Measurements from ENCODE around the gene FLNB.

The FLNB gene

DNA sequence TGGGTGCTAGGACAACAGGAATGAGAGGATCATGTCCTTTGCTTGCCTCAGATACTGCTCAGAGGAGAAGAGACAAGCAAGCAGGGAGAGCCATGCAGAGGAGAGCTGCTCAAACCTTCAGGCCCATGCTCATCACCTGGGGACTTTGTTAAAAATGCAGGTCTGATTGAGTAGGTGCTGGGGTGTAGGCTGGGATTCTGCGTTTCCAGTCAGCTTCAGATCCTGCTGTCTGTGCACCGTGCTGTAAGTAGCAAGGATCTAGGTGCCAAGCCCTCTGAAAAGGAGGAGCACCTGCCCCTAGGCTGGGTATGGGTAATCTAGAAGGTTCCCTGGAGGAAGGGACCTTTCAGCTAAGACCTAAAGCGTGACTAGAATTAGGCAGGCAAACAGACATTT is 7.3 kb downstream of the FLNB start:
- Histone ChIP-seq H3K79me1 (replicated peaks; ENCODE audit: low read length, poor library complexity, severe bottlenecking) (no peaks in the 10 kb centered on the region), H3K23ac (ENCODE audit: low read length in 2 of 2) (peak overlapping the region in 1 of 2 experiments; percentile 11), H3K27me3 (ENCODE audit: control insufficient read depth in 1 of 2, insufficient read depth in 1 of 2, low read length in 2 of 2) (no peaks in the 10 kb centered on the region), H3K9me3 (ENCODE audit: control insufficient read depth, low read length) (no peaks in the 10 kb centered on the region), H3K4ac (ENCODE audit: low read depth in 1 of 2, low read length in 2 of 2) (no peak overlapping the region), H2BK5ac (ENCODE audit: low read depth, low read length, poor library complexity, severe bottlenecking) (no peak overlapping the region), H2BK12ac (ENCODE audit: low read length in 2 of 2) (peak overlapping the region in 1 of 2 experiments; percentile 34), H2BK120ac (ENCODE audit: low read depth, low read length) (no peak overlapping the region), H2AFZ (ENCODE audit: low read depth, low read length) (no peak overlapping the region), H2BK15ac (ENCODE audit: low read depth, poor library complexity, severe bottlenecking) (no peak overlapping the region), H4K91ac (ENCODE audit: low read length) (no peak overlapping the region), H2AK5ac (ENCODE audit: low read length, severe bottlenecking) (peak overlapping the region; percentile 11), H3K4me3 (ENCODE audit: insufficient read depth in 1 of 2, low read depth in 1 of 2, low read length in 2 of 2) (no peak overlapping the region), H3K27ac (ENCODE audit: low read length, poor library complexity, severe bottlenecking) (no peak overlapping the region), H3K4me2 (ENCODE audit: low read length, poor library complexity, severe bottlenecking) (no peak overlapping the region), H4K8ac (ENCODE audit: low read length) (no peak overlapping the region), H3K9ac (ENCODE audit: low read length) (no peak overlapping the region), H3K4me1 (ENCODE audit: control insufficient read depth, insufficient read depth, low read depth, low read length) (peaks cover 38% of the 10 kb centered on the region), H3K14ac (ENCODE audit: low read length in 2 of 2) (peak overlapping the region in 1 of 2 experiments; percentile 26), H3K36me3 (ENCODE audit: control insufficient read depth in 1 of 2, insufficient read depth in 2 of 2, low read depth in 1 of 2, low read length in 2 of 2) (peaks cover 0 to 7% of the 10 kb centered on the region in 2 experiments), H3K18ac (ENCODE audit: low read depth in 1 of 2, low read length in 2 of 2) (no peak overlapping the region)
- WGBS: 87% methylated on average over 3 of the region's 3 CpGs
- no peak for DNase-seq

DNA sequence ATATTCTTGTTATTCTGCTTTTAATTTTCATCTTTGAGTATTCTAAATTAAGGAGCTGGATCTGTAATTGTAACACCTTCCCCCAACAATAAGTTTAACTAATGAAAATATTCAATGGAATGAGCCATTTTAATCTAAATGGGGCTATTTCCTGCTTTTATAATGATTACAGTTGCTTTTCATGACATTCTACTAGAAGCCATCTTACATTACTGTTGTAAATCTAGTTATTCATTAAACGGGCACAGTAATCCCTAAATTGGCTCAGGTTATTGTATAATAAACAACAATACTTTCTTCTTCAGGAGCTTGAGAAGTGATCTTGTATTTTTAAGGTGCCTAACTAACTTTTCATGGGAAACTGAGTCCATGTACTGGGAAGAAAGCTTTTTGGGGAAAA is 8.5 kb downstream of the FLNB start:
- Histone ChIP-seq H3K4me3 (ENCODE audit: insufficient read depth in 1 of 2, low read depth in 1 of 2, low read length in 2 of 2) (no peak overlapping the region), H3K27me3 (ENCODE audit: control insufficient read depth in 1 of 2, insufficient read depth in 1 of 2, low read length in 2 of 2) (no peaks in the 10 kb centered on the region), H2AFZ (ENCODE audit: low read depth, low read length) (no peak overlapping the region), H3K14ac (ENCODE audit: low read length in 2 of 2) (no peak overlapping the region), H3K36me3 (ENCODE audit: control insufficient read depth in 1 of 2, insufficient read depth in 2 of 2, low read depth in 1 of 2, low read length in 2 of 2) (peaks cover 0 to 7% of the 10 kb centered on the region in 2 experiments), H3K18ac (ENCODE audit: low read depth in 1 of 2, low read length in 2 of 2) (no peak overlapping the region), H3K23ac (ENCODE audit: low read length in 2 of 2) (no peak overlapping the region), H3K27ac (ENCODE audit: low read length, poor library complexity, severe bottlenecking) (no peak overlapping the region), H2BK12ac (ENCODE audit: low read length in 2 of 2) (no peak overlapping the region), H3K9ac (ENCODE audit: low read length) (no peak overlapping the region), H2AK5ac (ENCODE audit: low read length, severe bottlenecking) (no peak overlapping the region), H4K91ac (ENCODE audit: low read length) (no peak overlapping the region), H3K4ac (ENCODE audit: low read depth in 1 of 2, low read length in 2 of 2) (no peak overlapping the region), H2BK15ac (ENCODE audit: low read depth, poor library complexity, severe bottlenecking) (no peak overlapping the region), H2BK120ac (ENCODE audit: low read depth, low read length) (no peak overlapping the region), H4K8ac (ENCODE audit: low read length) (no peak overlapping the region), H3K4me1 (ENCODE audit: control insufficient read depth, insufficient read depth, low read depth, low read length) (peaks cover 43% of the 10 kb centered on the region), H3K9me3 (ENCODE audit: control insufficient read depth, low read length) (no peaks in the 10 kb centered on the region), H3K79me1 (replicated peaks; ENCODE audit: low read length, poor library complexity, severe bottlenecking) (peaks cover 3% of the 10 kb centered on the region), H3K4me2 (ENCODE audit: low read length, poor library complexity, severe bottlenecking) (no peak overlapping the region), H2BK5ac (ENCODE audit: low read depth, low read length, poor library complexity, severe bottlenecking) (no peak overlapping the region)
- WGBS: no CpG with 5 or more reads among the region's 1 CpG
- no peak for DNase-seq

DNA sequence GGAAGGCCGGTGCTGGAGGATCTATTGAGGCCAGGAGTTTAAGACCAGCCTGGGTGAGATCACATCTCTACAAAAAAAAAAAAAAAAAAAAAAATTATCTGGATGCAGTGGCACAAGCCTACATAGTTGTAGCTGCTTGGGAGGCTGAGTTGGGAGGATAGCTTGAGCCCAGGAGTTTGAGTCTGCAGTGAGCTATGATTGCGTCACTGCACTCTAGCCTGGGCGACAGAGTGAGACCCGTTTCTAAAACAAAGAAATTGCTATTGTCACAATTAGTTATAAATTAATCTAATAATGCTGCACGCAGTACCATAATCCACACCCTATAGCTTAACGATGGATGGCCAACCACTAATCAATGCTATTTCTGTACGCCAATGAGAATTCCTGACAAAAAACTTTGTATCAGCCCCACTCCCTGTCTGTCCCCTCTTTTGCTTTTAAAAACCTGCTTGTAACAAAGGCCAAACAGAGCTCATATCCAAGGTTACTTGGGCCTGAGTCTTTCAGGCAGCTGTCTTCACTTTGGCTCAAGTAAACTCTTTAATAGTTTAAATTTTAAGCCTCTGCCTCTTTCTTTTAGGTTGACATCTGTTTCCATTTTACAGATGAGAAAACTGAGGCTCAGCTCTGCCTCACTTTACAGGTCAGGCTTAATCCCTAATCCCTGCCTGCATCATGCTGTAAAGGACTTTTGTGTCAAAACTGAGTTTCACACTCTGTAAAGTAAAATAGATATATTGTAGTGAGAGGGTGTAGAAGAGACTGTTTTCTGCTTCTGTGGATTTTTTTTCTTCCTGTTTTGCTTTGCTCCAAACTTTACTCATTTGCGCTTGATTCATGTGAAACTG is 10.9 kb downstream of the FLNB start:
- Histone ChIP-seq H3K4me3 (ENCODE audit: insufficient read depth in 1 of 2, low read depth in 1 of 2, low read length in 2 of 2) (no peak overlapping the region), H3K79me1 (replicated peaks; ENCODE audit: low read length, poor library complexity, severe bottlenecking) (peaks cover 6% of the 10 kb centered on the region), H3K4ac (ENCODE audit: low read depth in 1 of 2, low read length in 2 of 2) (no peak overlapping the region), H2BK5ac (ENCODE audit: low read depth, low read length, poor library complexity, severe bottlenecking) (no peak overlapping the region), H2BK15ac (ENCODE audit: low read depth, poor library complexity, severe bottlenecking) (no peak overlapping the region), H3K9me3 (ENCODE audit: control insufficient read depth, low read length) (no peaks in the 10 kb centered on the region), H3K4me2 (ENCODE audit: low read length, poor library complexity, severe bottlenecking) (no peak overlapping the region), H3K18ac (ENCODE audit: low read depth in 1 of 2, low read length in 2 of 2) (no peak overlapping the region), H3K36me3 (ENCODE audit: control insufficient read depth in 1 of 2, insufficient read depth in 2 of 2, low read depth in 1 of 2, low read length in 2 of 2) (peaks cover 0 to 7% of the 10 kb centered on the region in 2 experiments), H3K14ac (ENCODE audit: low read length in 2 of 2) (no peak overlapping the region), H2BK12ac (ENCODE audit: low read length in 2 of 2) (no peak overlapping the region), H2AK5ac (ENCODE audit: low read length, severe bottlenecking) (peak overlapping the region; percentile 31), H2AFZ (ENCODE audit: low read depth, low read length) (no peak overlapping the region), H3K4me1 (ENCODE audit: control insufficient read depth, insufficient read depth, low read depth, low read length) (peaks cover 38% of the 10 kb centered on the region), H4K8ac (ENCODE audit: low read length) (no peak overlapping the region), H3K27me3 (ENCODE audit: control insufficient read depth in 1 of 2, insufficient read depth in 1 of 2, low read length in 2 of 2) (no peaks in the 10 kb centered on the region), H3K9ac (ENCODE audit: low read length) (no peak overlapping the region), H2BK120ac (ENCODE audit: low read depth, low read length) (no peak overlapping the region), H3K27ac (ENCODE audit: low read length, poor library complexity, severe bottlenecking) (no peak overlapping the region), H4K91ac (ENCODE audit: low read length) (no peak overlapping the region), H3K23ac (ENCODE audit: low read length in 2 of 2) (no peak overlapping the region)
- no peak for DNase-seq
- WGBS: over 99% methylated on average over 5 of the region's 8 CpGs

GRCh38 chr3:58020783-58021071 is 12.5 kb downstream of the FLNB start:
- 71% methylated on average over 7 of the region's 7 CpGs for WGBS

More at GRCh38 chr3:58020783-58021071, 12.5 kb downstream of the FLNB start:
- no peak overlapping the region for H2AFZ ChIP-seq (ENCODE audit: low read depth, low read length)
- no peaks in the 10 kb centered on the region for H3K9me3 ChIP-seq (ENCODE audit: control insufficient read depth, low read length)
- peaks cover 0 to 2% of the 10 kb centered on the region in 2 experiments for H3K36me3 ChIP-seq (ENCODE audit: control insufficient read depth in 1 of 2, insufficient read depth in 2 of 2, low read depth in 1 of 2, low read length in 2 of 2)
- H2BK15ac ChIP-seq (ENCODE audit: low read depth, poor library complexity, severe bottlenecking): no peak overlapping the region
- no peak overlapping the region for H2BK120ac ChIP-seq (ENCODE audit: low read depth, low read length)
- peak overlapping the region; percentile 47 for H4K8ac ChIP-seq (ENCODE audit: low read length)
- no peak overlapping the region for H4K91ac ChIP-seq (ENCODE audit: low read length)
- peak overlapping the region; percentile 97 for H2AK5ac ChIP-seq (ENCODE audit: low read length, severe bottlenecking)
- peak overlapping the region; percentile 8 to 65 for H3K18ac ChIP-seq (ENCODE audit: low read depth in 1 of 2, low read length in 2 of 2)
- H3K4ac ChIP-seq (ENCODE audit: low read depth in 1 of 2, low read length in 2 of 2): peak overlapping the region in 1 of 2 experiments; percentile 47
- H3K14ac ChIP-seq (ENCODE audit: low read length in 2 of 2): peak overlapping the region in 1 of 2 experiments; percentile 56
- peaks cover 35% of the 10 kb centered on the region for H3K4me1 ChIP-seq (ENCODE audit: control insufficient read depth, insufficient read depth, low read depth, low read length)
- H3K27ac ChIP-seq (ENCODE audit: low read length, poor library complexity, severe bottlenecking): no peak overlapping the region
- H3K9ac ChIP-seq (ENCODE audit: low read length): peak overlapping the region; percentile 12
- H2BK5ac ChIP-seq (ENCODE audit: low read depth, low read length, poor library complexity, severe bottlenecking): no peak overlapping the region
- H3K4me2 ChIP-seq (ENCODE audit: low read length, poor library complexity, severe bottlenecking): peak overlapping the region; percentile 12
- peaks cover 8% of the 10 kb centered on the region for H3K79me1 ChIP-seq (replicated peaks; ENCODE audit: low read length, poor library complexity, severe bottlenecking)
- no peaks in the 10 kb centered on the region for H3K27me3 ChIP-seq (ENCODE audit: control insufficient read depth in 1 of 2, insufficient read depth in 1 of 2, low read length in 2 of 2)
- no peak overlapping the region for H3K23ac ChIP-seq (ENCODE audit: low read length in 2 of 2)
- H2BK12ac ChIP-seq (ENCODE audit: low read length in 2 of 2): no peak overlapping the region
- DNase-seq: no peak
- H3K4me3 ChIP-seq (ENCODE audit: insufficient read depth in 1 of 2, low read depth in 1 of 2, low read length in 2 of 2): no peak overlapping the region

All from mesenchymal stem cell (in vitro differentiated cells and primary cell).